Endothelial cell of umbilical vein (primary cell): ENCODE measurements around the gene PPP1R8. TPM values are rescaled to one million over a fixed set of nuclear protein-coding genes. Genes with fewer than 3 reads are reported as not detected.

Experiments
- BruUV-seq: library from RNA; stranded (reverse); fragments of 400-500 nt; replicated peaks from 2 replicates; lab custom pipeline; 2021; lab: Mats Ljungman, UMichigan
- CTCF ChIA-PET: fragments of 300-600, 350-600 bp; sonication (Branson Sonifier 250); formaldehyde crosslinking; loops from one replicate; lab custom pipeline; 2021; ENCODE audit warnings: antibody characterized with exemption, inconsistent platforms; lab: Charles Lee
- POLR2A ChIA-PET: fragments of 300-600, 350-600 bp; sonication (Branson Sonifier 250); formaldehyde crosslinking; loops from one replicate; lab custom pipeline; 2021; ENCODE audit warnings: antibody characterized with exemption, inconsistent platforms; lab: Charles Lee
- DNase-seq: peaks from one replicate; pipeline ENCODE4 v3.0.0-alpha.2; 2011; ENCODE audit warnings: low read depth, low spot score
- FAIRE-seq: peaks from 2 replicates; lab custom pipeline; 2011; peaks lifted over from hg19 to GRCh38; lab: Jason Lieb, UNC
- H2AFZ ChIP-seq: 2 replicates; pipeline ENCODE4 v1.6.0; 2012; ENCODE audit warnings: low read depth, low read length, control low read depth, inconsistent platforms
- H3K27ac ChIP-seq: 2 replicates; pipeline ENCODE4 v1.5.1; 2011; ENCODE audit warnings: low read depth, mild to moderate bottlenecking, control low read depth, low read length, moderate library complexity; ENCODE audit not compliant: insufficient read depth
- H3K27me3 ChIP-seq, 2 experiments: 2 replicates each; pipeline versions ENCODE4 v1.6.0 to v1.6.1; 2011; ENCODE audit warnings: low read length in 2 of 2, mixed read lengths in 1 of 2; ENCODE audit not compliant: control insufficient read depth in 2 of 2, insufficient read depth in 2 of 2
- H3K36me3 ChIP-seq, 2 experiments: 2 replicates in 1 of 2; 3 replicates in 1 of 2; pipeline ENCODE4 v1.5.1; 2011; ENCODE audit warnings: low read length in 2 of 2, mild to moderate bottlenecking in 1 of 2, moderate library complexity in 1 of 2; ENCODE audit not compliant: control insufficient read depth in 2 of 2, insufficient read depth in 2 of 2; ENCODE audit errors: extremely low read depth in 1 of 2
- H3K4me1 ChIP-seq: 3 replicates; pipeline ENCODE4 v1.5.1; 2011; ENCODE audit warnings: mild to moderate bottlenecking, low read length; ENCODE audit not compliant: control insufficient read depth, insufficient read depth; ENCODE audit errors: extremely low read depth
- H3K4me2 ChIP-seq: 2 replicates; pipeline ENCODE4 v1.6.1; 2011; ENCODE audit warnings: low read length, control low read depth, mixed read lengths; ENCODE audit not compliant: insufficient read depth
- H3K4me3 ChIP-seq, 3 experiments: fragments of 200-600 bp in 1 of 3; sonication (generic), shearing (Covaris generic) in 1 of 3; replicated peaks in 1 of 3; 2 replicates each; pipeline ENCODE4 v1.5.1; 2011 to 2016; ENCODE audit warnings: control low read depth in 3 of 3, low read length in 3 of 3, mild to moderate bottlenecking in 2 of 3, inconsistent platforms in 1 of 3, low read depth in 1 of 3, moderate library complexity in 1 of 3; ENCODE audit not compliant: insufficient read depth in 1 of 3
- H3K79me2 ChIP-seq: 2 replicates; pipeline ENCODE4 v1.6.0; 2012; ENCODE audit warnings: low read length, inconsistent platforms; ENCODE audit not compliant: control insufficient read depth, insufficient read depth
- H3K9ac ChIP-seq: replicated peaks from 2 replicates; pipeline ENCODE3; 2011; ENCODE audit warnings: low read length, control low read depth; ENCODE audit not compliant: insufficient read depth; ENCODE audit errors: extremely low read depth
- H3K9me1 ChIP-seq: replicated peaks from 3 replicates; pipeline ENCODE4 v1.6.0; 2011; ENCODE audit warnings: mild to moderate bottlenecking, low read length; ENCODE audit not compliant: control insufficient read depth, insufficient read depth; ENCODE audit errors: extremely low read depth
- H3K9me3 ChIP-seq: replicated peaks from 2 replicates; pipeline ENCODE4 v1.5.1; 2012; ENCODE audit warnings: low read length, inconsistent platforms; ENCODE audit not compliant: control insufficient read depth, insufficient read depth
- H4K20me1 ChIP-seq: replicated peaks from 2 replicates; pipeline ENCODE3; 2011; ENCODE audit warnings: mild to moderate bottlenecking, low read length; ENCODE audit not compliant: control insufficient read depth, insufficient read depth; ENCODE audit errors: extremely low read depth
- EZH2 ChIP-seq: IDR thresholded peaks from 2 replicates; pipeline ENCODE4 v1.6.1; 2012; ENCODE audit warnings: borderline replicate concordance, low read depth, mild to moderate bottlenecking, moderate library complexity, low read length, inconsistent platforms; ENCODE audit not compliant: severe bottlenecking
- FOS ChIP-seq: IDR thresholded peaks from 2 replicates; pipeline ENCODE4 v1.6.1; 2011; ENCODE audit warnings: mild to moderate bottlenecking, low read length, moderate library complexity, borderline replicate concordance; ENCODE audit not compliant: insufficient read depth
- GATA2 ChIP-seq: IDR thresholded peaks from 2 replicates; pipeline ENCODE4 v1.7.0; 2011; ENCODE audit warnings: low read depth, mild to moderate bottlenecking, moderate library complexity, mixed read lengths, low read length; ENCODE audit not compliant: insufficient read length, insufficient read depth
- JUN ChIP-seq: IDR thresholded peaks from 2 replicates; pipeline ENCODE4 v1.6.1; 2011; ENCODE audit warnings: borderline replicate concordance, low read depth; ENCODE audit not compliant: insufficient read length, insufficient read depth
- MYC ChIP-seq: IDR thresholded peaks from one replicate; pipeline ENCODE4 v1.6.1; 2011; ENCODE audit warnings: mild to moderate bottlenecking, low read depth, low read length
- POLR2A ChIP-seq: IDR thresholded peaks from 2 replicates; pipeline ENCODE4 v1.6.1; 2012; ENCODE audit warnings: low read depth, mild to moderate bottlenecking, control low read depth, low read length
- POLR2AphosphoS5 ChIP-seq: IDR thresholded peaks from 2 replicates; pipeline ENCODE4 v1.6.1; 2012; ENCODE audit warnings: low read depth, mild to moderate bottlenecking, control low read depth, low read length, moderate library complexity; ENCODE audit not compliant: insufficient read depth
- dilution Hi-C: fragments of 300-500 bp; cut with MboI; formaldehyde crosslinking; loops from one replicate; pipeline ENCODE4 v1.15.0; 2019; ENCODE audit warnings: low sequenced_read_pairs; ENCODE audit not compliant: extremely low pct_ligation_motif_present
- intact Hi-C: fragments of 100-400 bp; cut with micrococcal nuclease; formaldehyde crosslinking; loops from one replicate; pipeline ENCODE4 v1.10.0; 2022
- polyA plus RNA-seq, 4 experiments: library from polyadenylated mRNA; depleted of rRNA in 3 of 4; stranded (reverse) in 3 of 4; unstranded in 1 of 4; fragments of >200 nt; gene quantifications; 2 replicates each; pipeline versions ENCODE4 v1.2.1 to v1.2.3, GENCODE V29; 2011 to 2012; ENCODE audit warnings: missing spikeins in 1 of 4
- total RNA-seq: library from RNA; stranded (reverse); gene quantifications from 2 replicates; pipeline ENCODE4 v1.2.3, GENCODE V29; 2021
- TF ChIP-seq, protein P1 (sequence below): IDR thresholded peaks from 2 replicates; pipeline ENCODE4 v1.6.1; 2011; ENCODE audit not compliant: insufficient read depth, insufficient read length

Gene PPP1R8
- total and polyA plus RNA-seq, 2 donors (not counting 3 experiments of a cell fraction or from before 2014, with no cell fraction given): 39.0 to 48.5 TPM

DNA sequence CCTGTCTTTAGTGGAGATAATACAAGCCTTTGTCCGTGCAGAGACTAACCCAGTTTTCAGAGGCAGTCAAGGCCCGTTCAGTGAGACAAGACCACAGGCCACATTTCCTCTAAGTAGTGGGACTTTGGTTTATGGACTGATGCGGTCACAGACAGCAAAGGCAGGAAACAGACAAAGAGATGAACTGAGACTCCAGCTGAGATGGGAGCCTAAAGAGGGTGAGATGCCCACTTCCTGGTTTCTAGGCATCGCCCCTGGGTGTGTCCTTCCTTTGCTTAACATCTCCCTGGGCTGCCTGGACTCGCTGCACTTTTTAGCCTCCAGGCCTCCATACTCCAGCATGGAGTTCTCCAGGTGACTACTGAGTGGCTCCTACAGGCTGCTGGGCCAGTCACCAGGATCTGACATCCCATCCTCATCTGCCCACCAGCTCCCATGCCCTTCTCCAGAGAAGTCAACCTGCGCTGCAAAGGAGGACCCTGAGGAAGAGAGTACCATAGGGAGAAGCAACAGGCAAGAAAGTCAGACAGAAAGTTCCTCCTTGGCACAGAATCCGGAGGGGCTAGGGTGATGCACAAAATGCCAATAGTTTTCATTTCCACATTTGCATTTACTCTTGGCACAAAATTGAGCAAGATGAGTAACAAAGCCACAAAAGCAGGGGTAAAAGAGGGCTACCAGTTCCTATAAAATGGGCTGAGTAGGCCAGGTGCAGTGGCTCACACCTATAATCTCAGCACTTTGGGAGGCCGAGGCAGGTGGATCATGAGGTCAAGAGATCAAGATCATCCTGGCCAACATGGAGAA, 56.8 kb downstream of the PPP1R8 start:
- H3K4me1 ChIP-seq: no peaks in the 10 kb centered on the region
- TF ChIP-seq FOS (no peak), POLR2AphosphoS5 (no peak), MYC (no peak), JUN (no peak), EZH2 (no peak)
- TF ChIP-seq, protein P1, sequence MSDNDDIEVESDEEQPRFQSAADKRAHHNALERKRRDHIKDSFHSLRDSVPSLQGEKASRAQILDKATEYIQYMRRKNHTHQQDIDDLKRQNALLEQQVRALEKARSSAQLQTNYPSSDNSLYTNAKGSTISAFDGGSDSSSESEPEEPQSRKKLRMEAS: no peak
- BruUV-seq: no TSS peak
- FAIRE-seq (no peak), DNase-seq (no peak)
- intact Hi-C loops: no loop called here
- no peak overlapping the region for H3K9ac ChIP-seq
- dilution Hi-C loops: no loop called here
- POLR2A ChIA-PET: no interaction called here
- H3K27me3 ChIP-seq: no peaks in the 10 kb centered on the region
- no peak overlapping the region for H3K27ac ChIP-seq
- no peaks in the 10 kb centered on the region for H3K9me3 ChIP-seq
- H3K4me3 ChIP-seq: no peak overlapping the region
- peaks cover 5 to 8% of the 10 kb centered on the region in 2 experiments for H3K36me3 ChIP-seq
- no peaks in the 10 kb centered on the region for H3K9me1 ChIP-seq
- H3K79me2 ChIP-seq: no peaks in the 10 kb centered on the region
- no peak overlapping the region for H2AFZ ChIP-seq
- CTCF ChIA-PET: no interaction called here
- no peaks in the 10 kb centered on the region for H4K20me1 ChIP-seq
- H3K4me2 ChIP-seq: no peak overlapping the region

DNA sequence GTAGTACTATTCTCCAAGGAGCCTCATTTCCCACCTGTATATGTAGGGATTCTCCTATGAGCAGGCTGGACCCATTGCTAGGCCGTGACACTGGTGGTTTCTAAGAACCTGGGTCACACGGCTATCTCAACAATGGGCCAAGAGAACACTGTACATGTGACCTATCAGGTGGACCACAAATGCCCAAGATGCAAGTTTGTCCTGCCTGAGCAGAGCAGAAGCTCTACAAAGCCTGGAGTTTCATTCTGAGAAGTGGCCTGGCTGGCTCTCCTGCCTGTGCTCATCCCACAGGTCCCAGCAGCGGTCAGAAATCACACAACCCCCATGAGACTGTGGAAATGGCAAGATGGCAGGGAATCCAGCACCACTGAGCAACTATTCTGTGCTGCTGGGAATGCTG, 58.9 kb downstream of the PPP1R8 start:
- Histone ChIP-seq H3K9me1 (no peaks in the 10 kb centered on the region), H3K36me3 (peaks cover 12 to 20% of the 10 kb centered on the region in 2 experiments), H3K4me1 (no peaks in the 10 kb centered on the region), H3K9me3 (no peaks in the 10 kb centered on the region), H4K20me1 (no peaks in the 10 kb centered on the region), H2AFZ (no peak overlapping the region), H3K27me3 (no peaks in the 10 kb centered on the region), H3K4me3 (no peak overlapping the region), H3K4me2 (no peak overlapping the region), H3K27ac (no peak overlapping the region), H3K9ac (no peak overlapping the region), H3K79me2 (no peaks in the 10 kb centered on the region)
- BruUV-seq: no TSS peak
- no peak for TF ChIP-seq POLR2AphosphoS5
- no peak for TF ChIP-seq POLR2A
- no peak for TF ChIP-seq EZH2
- no peak for TF ChIP-seq GATA2
- TF ChIP-seq, protein P1: no peak
- FAIRE-seq (no peak), DNase-seq (no peak)
- CTCF ChIA-PET: no interaction called here
- dilution Hi-C loops: no loop called here
- POLR2A ChIA-PET: no interaction called here
- intact Hi-C loops: no loop called here
